ENCODE results near the gene PLOD3.

PLOD3 gene

GRCh38 chr7:101179117-101179516 is 38.3 kb downstream of the PLOD3 start:
- no peak for DNase-seq (ENCODE audit: low read depth)

- DNase-seq (ENCODE audit: low read depth) = no peak
Observed at GRCh38 chr7:101177644-101178043, 39.7 kb downstream of the PLOD3 start.

DNA sequence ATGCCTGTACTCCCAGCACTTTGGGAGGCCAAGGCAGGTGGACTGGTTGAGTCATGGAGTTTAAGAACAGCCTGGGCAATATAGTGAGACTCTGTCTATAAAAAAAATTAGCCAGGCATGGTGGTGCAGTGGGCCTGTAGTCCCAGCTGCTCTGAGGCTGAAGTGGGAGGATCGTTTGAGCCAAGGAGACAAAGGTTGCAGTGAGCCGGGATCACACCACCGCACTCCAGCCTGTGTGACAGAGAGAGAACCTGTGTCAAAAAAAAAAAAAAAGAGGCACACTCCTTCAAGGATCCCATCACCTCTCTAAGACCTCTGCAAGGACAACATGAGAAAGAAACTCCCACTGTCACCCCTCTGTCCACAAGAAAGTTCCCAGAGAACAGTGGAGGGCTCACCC is 41.7 kb downstream of the PLOD3 start:
- no peak for DNase-seq (ENCODE audit: low read depth)

DNA sequence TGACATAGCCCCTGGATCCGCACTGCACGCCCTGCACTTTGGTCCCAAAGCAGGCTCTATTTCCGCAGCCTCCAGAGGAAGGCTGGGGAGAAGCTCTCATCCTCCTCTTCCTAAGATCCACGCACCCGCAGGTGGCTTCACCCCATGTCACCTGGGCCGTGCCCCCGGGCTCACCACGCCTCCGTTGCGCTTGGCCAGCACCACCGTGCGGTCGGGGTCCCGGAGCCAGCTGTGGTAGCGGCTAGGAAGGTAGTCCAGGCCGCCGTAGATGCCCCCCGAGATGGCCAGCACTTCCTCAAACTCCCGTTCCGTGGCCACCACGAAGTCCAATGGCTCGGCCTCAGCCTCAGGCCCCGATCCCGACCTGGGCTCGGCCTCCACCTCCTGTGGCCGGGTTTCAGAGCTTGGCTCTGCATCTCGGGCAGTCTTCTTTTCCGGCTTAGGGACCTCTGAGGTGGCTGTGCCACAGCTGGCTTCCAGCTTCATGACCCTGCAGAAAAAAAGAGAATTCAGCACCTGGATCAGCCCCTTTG is 43.0 kb downstream of the PLOD3 start:
- DNase-seq (ENCODE audit: low read depth) = no peak

DNA sequence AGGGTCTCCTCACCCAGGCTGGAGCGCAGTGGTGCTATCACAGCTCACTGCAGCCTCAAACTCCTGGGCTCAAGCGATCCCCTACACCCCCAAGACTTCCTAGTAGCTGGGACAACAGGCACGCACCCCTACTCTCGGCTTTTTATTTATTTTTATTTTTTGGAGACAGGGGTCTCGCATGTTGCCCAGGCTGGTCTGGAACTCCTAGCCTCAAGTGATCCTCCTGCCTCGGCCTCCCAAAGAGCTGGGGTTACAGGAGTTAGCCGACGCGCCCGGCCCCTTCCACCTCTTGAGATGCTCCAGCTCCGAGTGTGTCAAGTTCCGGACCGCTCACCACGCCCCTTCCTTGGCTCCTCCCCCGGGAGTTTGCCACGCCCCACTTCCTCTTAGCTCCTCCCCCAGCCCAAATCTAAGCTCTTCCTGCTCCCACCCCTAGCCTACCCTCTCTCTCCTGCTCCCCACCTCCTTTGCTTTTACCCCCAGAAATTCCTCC is 43.6 kb downstream of the PLOD3 start:
- no peak for DNase-seq (ENCODE audit: low read depth)

DNA sequence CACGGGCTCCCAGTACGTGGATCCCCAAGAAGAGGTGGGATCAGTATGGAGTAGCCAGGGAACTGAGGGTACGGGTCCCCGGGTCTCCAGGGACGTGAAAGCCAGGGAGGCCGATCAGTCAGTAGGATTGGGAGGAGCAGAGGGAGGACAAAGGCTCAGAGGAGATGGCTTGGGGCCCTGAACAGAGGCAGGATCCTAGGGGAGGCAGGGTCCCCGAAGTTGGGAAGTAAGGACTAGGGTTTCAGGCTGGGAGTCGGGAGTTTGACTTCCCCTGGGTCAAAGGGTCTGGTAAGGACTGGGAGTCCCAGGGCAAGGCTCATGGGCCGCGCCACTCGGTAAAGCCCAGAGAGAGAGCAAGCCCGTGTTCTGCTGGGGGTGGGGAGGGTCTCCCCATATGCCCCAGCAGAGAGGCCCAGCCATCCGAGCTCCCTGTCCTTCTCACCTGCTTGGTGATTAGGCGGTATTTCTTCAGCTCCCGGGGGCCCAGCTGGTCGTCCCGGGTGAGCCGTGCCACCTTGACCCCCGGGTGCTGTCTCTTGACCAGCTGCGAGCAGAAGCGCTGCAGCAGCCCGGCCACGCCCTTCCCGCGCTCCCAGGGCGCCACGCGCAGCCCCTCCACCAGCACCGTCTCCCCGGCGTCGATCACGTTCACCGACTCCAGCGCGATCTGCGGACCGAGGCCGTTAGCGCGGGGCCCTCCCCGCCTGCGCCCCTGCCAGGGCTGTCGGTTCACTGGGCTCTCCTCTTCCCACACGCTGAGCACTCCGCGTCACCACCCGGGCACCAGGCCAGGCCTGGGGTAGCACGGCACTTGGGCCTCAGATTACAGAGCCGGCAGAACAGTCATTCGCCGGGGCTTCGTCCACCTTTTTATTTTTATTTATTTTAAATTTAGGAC is 44.3 kb downstream of the PLOD3 start:
- no peak for DNase-seq (ENCODE audit: low read depth)

DNA sequence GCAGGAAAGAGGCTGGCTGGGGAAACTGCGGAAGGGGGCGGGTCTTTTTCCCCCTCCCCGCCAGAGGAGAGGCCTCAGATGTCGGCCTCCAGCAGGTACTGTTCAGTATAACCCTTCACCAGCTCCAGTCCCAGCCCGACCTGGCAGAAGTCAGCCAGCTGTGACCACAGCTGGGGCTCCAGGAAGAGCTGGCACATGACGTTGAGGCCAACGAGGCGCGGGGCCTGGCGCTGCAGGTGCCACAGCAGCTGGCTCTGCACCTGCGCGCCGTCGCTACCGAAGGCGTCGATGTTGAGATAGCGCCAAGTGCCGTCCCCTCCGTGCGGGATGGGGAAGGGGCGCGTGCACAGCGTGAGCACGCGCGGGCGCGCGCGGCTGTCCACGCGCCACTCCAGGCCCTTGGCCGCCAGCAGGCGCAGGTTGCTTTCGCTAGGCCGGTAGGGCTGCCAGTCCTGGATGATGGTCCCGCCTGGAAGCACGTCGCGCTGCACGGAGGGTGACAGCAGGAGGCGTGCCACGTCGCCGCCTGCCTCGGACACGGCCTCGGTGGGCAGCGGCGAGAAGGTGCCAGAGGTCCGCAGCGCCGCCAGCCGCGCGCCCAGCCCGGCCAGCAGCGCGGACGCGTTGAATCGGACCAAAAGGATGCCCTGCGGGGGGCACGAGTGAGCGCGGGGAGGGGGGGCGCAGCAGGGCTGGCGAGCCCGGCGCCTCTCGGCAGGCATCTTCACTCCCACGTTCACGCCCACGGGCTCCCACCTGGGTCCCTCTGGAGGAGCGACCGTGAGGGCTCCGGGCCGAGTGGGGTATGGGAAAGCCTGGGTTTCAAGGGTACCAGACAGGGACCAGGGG is 45.2 kb downstream of the PLOD3 start:
- no peak for DNase-seq (ENCODE audit: low read depth)

- DNase-seq (ENCODE audit: low read depth) = no peak
Observed at GRCh38 chr7:101171442-101171837, 45.9 kb downstream of the PLOD3 start.

GRCh38 chr7:101170617-101171441 is 46.6 kb downstream of the PLOD3 start:
- no peak for DNase-seq (ENCODE audit: low read depth)

DNA sequence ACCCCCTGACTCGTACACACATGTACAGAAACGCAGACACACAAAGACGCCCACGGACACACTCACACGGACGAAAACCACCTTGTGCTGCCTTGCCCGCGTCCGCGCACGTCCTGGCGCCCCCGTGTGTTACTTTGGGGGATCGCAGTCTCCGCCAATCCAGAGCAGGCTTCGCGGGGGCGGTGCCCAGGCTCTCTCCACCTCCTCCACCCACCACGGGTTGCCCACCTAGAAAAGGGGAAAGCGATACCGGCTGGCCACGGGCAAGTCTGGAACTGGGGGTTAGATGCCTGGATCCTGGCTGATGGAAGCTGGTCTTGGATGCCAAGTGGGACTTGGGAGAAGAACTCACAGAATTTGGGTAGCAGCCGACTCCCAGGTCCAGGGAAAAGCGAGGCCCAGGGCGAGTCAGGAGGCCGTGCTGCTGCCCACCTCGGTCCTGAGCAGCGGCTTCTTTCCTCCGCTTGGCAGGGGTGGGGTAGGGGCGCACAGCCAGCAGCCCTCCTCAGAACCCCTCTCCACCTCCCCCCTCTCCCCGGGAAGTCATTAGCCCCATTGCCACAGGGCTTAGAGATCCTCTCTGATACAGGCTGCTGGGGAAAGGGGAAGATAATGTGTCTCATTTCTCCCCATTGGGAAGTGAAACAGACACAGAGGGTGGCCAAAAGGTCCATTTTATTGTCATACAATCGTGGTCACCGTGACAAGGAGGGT is 47.4 kb downstream of the PLOD3 start:
- peak; percentile 57 for DNase-seq (ENCODE audit: low read depth)

DNA sequence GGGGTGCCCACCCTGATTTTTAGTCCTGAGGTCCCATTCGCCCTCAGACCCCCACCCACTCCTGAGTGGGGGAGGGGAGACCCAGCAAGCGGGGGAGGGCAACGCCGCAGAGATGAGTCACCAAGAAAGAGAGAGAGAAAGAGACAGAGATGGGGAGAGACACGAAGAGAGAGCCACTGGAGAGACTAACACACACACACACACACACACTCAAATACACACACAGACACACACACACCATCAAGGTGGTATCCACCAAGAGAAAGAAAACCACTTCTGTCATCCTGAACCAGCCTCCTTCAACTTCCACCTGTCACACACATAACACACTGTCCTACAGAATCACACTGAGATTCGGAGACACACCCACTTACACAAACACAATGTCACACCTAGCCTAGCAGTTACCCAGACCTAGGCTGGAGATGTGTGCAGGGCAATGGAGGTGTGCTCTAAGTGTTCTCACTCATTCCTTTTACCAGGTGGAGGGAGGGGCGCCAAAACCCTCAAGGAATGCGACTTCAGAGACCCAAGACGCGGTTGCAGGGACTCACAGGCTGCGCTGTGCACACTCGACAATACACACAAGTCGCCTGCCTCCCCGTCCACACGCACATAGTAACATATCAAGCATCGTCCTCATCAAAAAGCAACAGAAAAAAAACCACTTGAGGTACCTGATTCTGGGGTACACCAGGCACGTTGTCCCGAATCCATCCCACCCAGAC is 48.1 kb downstream of the PLOD3 start:
- DNase-seq (ENCODE audit: low read depth) = no peak

- DNase-seq (ENCODE audit: low read depth) = no peak
Observed at GRCh38 chr7:101168412-101169049, 48.9 kb downstream of the PLOD3 start.

GRCh38 chr7:101167645-101168411 is 49.6 kb downstream of the PLOD3 start:
- DNase-seq (ENCODE audit: low read depth) = no peak

DNA sequence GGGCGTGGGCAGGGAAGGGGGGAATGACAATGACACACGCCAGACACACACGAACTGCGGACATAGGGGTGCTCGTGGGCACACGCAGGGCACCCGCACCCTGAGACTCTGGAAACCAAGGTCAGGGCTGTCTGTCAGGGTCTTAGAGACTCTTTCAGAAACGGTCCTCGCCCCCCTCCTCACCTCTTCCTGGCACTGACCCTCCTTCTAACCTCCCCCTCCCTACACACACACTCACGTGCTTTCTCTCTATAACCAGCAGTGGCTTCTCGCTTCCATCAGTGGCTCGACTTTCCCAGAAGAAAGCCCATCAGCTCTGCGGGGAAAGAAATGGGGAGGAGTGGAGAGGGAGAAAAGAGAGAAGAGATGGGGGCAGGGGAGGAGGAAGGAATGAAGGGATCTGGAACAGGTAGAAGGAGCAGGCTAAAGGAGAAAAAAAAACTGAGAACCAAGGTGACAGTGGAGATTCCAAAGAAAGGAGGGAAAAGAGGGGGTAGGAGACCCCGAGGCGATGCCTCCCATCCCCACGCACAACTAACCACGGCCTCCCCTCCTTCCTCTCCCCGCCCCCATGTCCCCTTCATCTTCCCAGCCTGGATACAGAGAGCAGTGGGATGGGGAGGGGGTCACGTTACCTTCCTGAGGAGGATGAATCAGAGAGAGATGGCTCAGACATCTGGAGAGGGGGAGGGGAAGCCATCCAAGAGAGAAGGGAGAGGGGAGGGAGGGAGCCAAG is 50.3 kb downstream of the PLOD3 start:
- peak; percentile 44 for DNase-seq (ENCODE audit: low read depth)

GRCh38 chr7:101166648-101166908 is 50.8 kb downstream of the PLOD3 start:
- DNase-seq (ENCODE audit: low read depth) = no peak

GRCh38 chr7:101165958-101166647 is 51.3 kb downstream of the PLOD3 start:
- DNase-seq (ENCODE audit: low read depth) = no peak

DNA sequence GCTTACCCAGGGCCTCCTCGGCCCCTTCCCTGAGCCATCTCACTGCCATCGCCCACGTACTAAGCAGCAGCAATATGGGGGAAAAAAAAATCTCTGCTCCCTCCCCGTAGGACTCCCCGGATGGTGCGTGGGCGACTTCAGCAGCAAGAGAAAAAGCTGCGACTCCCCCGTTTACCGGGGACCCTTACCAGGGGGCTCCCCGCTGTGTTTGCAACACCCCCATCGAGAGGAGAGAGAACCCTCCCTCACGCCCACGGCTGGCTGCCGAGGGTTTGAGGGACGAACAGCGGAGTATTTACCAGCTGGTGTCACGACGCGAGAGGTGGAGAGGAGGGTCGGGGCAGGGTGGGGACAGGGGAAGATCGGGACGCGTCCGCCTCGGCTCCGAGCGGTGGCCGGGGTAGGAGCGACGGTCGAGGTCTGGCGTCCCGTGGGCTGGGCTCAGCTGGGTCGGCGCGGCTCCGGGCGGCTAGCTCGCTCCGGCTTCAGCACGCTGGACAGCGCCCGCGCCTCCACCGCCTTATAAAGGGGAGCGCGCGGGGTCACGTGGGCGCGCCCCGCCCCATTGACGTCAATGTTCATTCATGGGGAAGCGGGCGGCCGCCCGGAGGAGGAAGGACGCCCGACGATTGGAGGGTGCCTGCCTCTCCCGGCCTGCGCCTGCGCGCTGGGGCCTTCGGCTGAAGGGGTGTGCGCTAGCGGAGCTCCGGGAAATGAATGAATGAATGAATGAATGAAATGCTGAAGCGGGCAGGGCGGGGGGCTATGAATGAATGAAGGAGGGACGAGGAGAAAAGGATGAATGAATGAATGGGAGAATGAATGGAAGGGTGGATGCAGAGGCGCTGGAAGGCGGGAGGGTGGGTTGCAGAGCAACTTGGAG is 52.1 kb downstream of the PLOD3 start, which contains the start of gene VGF:
VGF (minus strand) TSS at position 495 of the 883 bp plus-strand sequence. CDS start 726 bp downstream, outside the sequence.
- DNase-seq (ENCODE audit: low read depth) = peak; percentile 82
